Uterus (tissue), 2 donors: Measurements from ENCODE around the gene MYLK3.

Experiments
- POLR2A ChIP-seq, 2 donors: fragments of 450-650 bp; IDR thresholded peaks; one replicate each; pipeline ENCODE4 v1.6.1; 2016; ENCODE audit warnings: antibody characterized with exemption in 2 of 2, mild to moderate bottlenecking in 1 of 2, moderate library complexity in 1 of 2
- TF ChIP-seq, protein P1 (sequence below), 4 experiments: fragments of 200-600 bp in 2 of 4; fragments of 450-650 bp in 2 of 4; sonication (generic) in 2 of 4; IDR thresholded peaks; one replicate each; pipeline ENCODE4 v1.5.1; 2016 to 2019; ENCODE audit warnings: antibody characterized with exemption in 4 of 4, mild to moderate bottlenecking in 2 of 4, moderate library complexity in 1 of 4

GRCh38 chr16:46748775-46749705 is 896 bp upstream of the MYLK3 start:
- TF ChIP-seq, protein P1, sequence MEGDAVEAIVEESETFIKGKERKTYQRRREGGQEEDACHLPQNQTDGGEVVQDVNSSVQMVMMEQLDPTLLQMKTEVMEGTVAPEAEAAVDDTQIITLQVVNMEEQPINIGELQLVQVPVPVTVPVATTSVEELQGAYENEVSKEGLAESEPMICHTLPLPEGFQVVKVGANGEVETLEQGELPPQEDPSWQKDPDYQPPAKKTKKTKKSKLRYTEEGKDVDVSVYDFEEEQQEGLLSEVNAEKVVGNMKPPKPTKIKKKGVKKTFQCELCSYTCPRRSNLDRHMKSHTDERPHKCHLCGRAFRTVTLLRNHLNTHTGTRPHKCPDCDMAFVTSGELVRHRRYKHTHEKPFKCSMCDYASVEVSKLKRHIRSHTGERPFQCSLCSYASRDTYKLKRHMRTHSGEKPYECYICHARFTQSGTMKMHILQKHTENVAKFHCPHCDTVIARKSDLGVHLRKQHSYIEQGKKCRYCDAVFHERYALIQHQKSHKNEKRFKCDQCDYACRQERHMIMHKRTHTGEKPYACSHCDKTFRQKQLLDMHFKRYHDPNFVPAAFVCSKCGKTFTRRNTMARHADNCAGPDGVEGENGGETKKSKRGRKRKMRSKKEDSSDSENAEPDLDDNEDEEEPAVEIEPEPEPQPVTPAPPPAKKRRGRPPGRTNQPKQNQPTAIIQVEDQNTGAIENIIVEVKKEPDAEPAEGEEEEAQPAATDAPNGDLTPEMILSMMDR (IDR thresholded peaks at IDR 0.05): no peak
- TF ChIP-seq POLR2A (IDR thresholded peaks at IDR 0.05): no peak
